ENCODE measurements around the gene GIPC3. TPM values are rescaled to one million over a fixed set of nuclear protein-coding genes. Genes with fewer than 3 reads are reported as not detected.
A peak's percentile ranks its signal among the peaks of the same experiment; 100 is the strongest.

GIPC3 gene
- 1 to 10 TPM in 1 of 2 donors, under 1 TPM in 1; 0.36 to 1.9 TPM for total RNA-seq

DNA sequence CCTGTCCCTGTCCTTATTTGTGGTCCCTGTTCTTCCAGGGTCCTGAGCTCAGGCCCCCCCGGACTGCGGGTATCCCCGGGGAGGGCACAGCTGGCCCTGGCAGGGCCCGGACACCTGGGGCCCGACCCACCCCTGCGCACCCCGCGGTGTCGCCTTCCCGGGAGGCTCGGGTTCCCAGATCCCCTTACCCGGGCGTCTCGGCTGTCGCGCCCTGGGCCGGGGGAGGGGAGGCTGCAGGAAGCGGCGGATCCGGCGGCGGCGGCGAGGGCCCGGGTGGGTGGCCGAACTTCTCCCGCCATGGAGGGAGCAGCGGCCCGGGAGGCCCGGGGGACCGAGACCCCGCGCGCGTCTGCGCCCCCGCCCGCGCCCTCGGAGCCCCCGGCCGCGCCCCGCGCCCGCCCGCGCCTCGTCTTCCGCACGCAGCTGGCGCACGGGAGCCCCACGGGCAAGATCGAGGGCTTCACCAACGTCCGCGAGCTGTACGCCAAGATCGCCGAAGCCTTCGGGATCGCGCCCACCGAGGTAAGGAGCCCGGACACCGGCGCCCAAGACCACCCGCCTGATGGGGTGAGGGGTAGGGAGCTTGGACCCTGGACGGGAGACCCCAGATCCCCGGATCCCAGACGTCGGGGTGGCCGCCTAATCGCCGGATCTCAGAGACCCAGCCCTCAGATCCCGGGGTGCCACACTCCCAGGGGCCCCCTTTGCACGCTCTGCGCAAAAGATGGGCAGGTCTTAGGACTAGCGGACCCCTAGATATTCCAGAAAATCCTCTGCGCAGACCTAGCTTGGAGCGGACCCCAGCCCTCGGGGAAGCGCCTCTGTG is at the start of gene GIPC3:
Gene GIPC3, plus strand, starts transcription at position 178 of the 826 bp plus-strand sequence. Its CDS starts 120 bp downstream, at position 298.
- Histone ChIP-seq H3K27me3 (replicated peaks; ENCODE audit: insufficient read depth) (no peaks in the 10 kb centered on the region), H3K4me1 (replicated peaks) (no peaks in the 10 kb centered on the region), H3K4me3 (peak within 1 kb of the TSS; percentile 12 to 21), H3K27ac (no peak within 1 kb of the TSS), H3K36me3 (no peaks in the 10 kb centered on the region), H3K9me3 (no peaks in the 10 kb centered on the region)
- WGBS = 3% methylated on average over 42 of the region's 84 CpGs
- intact Hi-C loops (cut with DNase I) = no loop called here
- TF ChIP-seq, protein P1, sequence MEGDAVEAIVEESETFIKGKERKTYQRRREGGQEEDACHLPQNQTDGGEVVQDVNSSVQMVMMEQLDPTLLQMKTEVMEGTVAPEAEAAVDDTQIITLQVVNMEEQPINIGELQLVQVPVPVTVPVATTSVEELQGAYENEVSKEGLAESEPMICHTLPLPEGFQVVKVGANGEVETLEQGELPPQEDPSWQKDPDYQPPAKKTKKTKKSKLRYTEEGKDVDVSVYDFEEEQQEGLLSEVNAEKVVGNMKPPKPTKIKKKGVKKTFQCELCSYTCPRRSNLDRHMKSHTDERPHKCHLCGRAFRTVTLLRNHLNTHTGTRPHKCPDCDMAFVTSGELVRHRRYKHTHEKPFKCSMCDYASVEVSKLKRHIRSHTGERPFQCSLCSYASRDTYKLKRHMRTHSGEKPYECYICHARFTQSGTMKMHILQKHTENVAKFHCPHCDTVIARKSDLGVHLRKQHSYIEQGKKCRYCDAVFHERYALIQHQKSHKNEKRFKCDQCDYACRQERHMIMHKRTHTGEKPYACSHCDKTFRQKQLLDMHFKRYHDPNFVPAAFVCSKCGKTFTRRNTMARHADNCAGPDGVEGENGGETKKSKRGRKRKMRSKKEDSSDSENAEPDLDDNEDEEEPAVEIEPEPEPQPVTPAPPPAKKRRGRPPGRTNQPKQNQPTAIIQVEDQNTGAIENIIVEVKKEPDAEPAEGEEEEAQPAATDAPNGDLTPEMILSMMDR (IDR thresholded peaks at IDR 0.05) = no peak
- TF ChIP-seq POLR2AphosphoS5 (IDR thresholded peaks at IDR 0.05) (no peak), POLR2A (IDR thresholded peaks at IDR 0.05) (no peak)
- DNase-seq (ENCODE audit: low spot score) = no peak

- peaks cover 8 to 11% of the 10 kb centered on the region in 2 donors for H3K36me3 ChIP-seq
- no peak overlapping the region for H3K4me3 ChIP-seq
- no peaks in the 10 kb centered on the region for H3K27me3 ChIP-seq (replicated peaks; ENCODE audit: insufficient read depth)
- no peak for TF ChIP-seq POLR2A (IDR thresholded peaks at IDR 0.05)
- TF ChIP-seq POLR2AphosphoS5 (IDR thresholded peaks at IDR 0.05) = no peak
- TF ChIP-seq, protein P1 (IDR thresholded peaks at IDR 0.05) = no peak
- intact Hi-C loops (cut with DNase I) = no loop called here
- no peaks in the 10 kb centered on the region for H3K4me1 ChIP-seq (replicated peaks)
- no peaks in the 10 kb centered on the region for H3K9me3 ChIP-seq
- WGBS = 94% methylated on average over 14 of the region's 14 CpGs
- H3K27ac ChIP-seq = no peak overlapping the region
- DNase-seq (ENCODE audit: low spot score) = no peak
Observed at GRCh38 chr19:3535563-3535965, 49.7 kb upstream of the GIPC3 start.

DNA sequence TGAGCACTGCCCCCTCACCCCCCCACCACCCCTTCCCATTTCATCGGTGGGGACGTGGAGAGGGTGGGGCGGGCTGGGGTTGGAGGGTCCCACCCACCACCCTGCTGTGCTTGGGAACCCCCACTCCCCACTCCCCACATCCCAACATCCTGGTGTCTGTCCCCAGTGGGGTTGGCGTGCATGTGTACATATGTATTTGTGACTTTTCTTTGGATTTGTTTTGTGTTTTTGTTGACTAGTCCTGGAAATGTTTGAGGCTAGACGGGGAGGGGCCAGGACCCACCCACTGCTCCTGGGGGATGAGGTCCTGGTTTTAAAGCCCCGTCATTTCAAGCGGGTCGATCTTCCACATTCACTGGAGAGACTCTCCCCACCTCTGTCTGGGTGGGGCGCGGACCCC is 49.3 kb upstream of the GIPC3 start:
- Histone ChIP-seq H3K27ac (no peak overlapping the region), H3K27me3 (replicated peaks; ENCODE audit: insufficient read depth) (no peaks in the 10 kb centered on the region), H3K9me3 (no peaks in the 10 kb centered on the region), H3K4me1 (replicated peaks) (no peaks in the 10 kb centered on the region), H3K4me3 (no peak overlapping the region), H3K36me3 (peaks cover 8 to 10% of the 10 kb centered on the region in 2 donors)
- no peak for TF ChIP-seq POLR2A (IDR thresholded peaks at IDR 0.05)
- TF ChIP-seq POLR2AphosphoS5 (IDR thresholded peaks at IDR 0.05) = no peak
- TF ChIP-seq, protein P1 (IDR thresholded peaks at IDR 0.05) = no peak
- 63% methylated on average over 10 of the region's 10 CpGs for WGBS
- no peak for DNase-seq (ENCODE audit: low spot score)
- intact Hi-C loops (cut with DNase I) = no loop called here

DNA sequence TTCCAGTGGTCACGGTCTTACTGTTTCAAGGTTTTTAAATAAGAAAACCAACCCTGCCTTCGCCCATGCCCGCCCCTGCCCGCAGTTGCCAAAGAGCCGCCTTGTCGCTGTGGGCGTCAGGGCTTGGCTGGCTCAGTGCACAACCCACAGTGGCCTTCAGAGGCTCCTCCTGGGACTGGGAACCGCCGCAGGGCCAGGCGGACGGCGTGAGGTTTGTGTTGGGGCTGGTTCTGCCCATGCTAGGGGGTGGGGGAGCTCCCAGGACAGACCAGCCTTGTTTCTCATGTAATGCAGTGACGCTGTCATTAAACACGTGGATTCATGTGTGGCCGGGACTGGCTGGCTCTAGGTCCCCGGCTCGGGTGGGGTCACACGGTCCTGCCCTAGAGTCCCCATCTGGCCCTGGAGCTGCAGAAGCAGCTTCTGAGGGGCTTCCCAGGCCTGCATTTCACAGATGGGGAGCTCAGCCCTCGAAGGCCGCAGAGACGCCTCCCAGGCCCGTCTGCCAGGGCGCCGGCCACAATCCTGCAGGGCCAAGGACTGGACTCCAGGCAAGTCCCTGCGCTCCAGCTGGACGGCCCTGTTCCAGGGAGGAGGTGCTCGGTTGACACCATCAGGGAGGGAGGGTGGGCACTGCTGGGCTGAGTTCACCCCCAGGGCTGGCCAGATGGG is 48.7 kb upstream of the GIPC3 start:
- DNase-seq (ENCODE audit: low spot score) = no peak
- Histone ChIP-seq H3K27me3 (replicated peaks; ENCODE audit: insufficient read depth) (no peaks in the 10 kb centered on the region), H3K27ac (peak overlapping the region in 1 of 2 donors; percentile 10), H3K9me3 (no peaks in the 10 kb centered on the region), H3K36me3 (peaks cover 4 to 8% of the 10 kb centered on the region in 2 donors), H3K4me3 (no peak overlapping the region), H3K4me1 (replicated peaks) (no peaks in the 10 kb centered on the region)
- TF ChIP-seq POLR2AphosphoS5 (IDR thresholded peaks at IDR 0.05) (no peak), POLR2A (IDR thresholded peaks at IDR 0.05) (no peak)
- TF ChIP-seq, protein P1 (IDR thresholded peaks at IDR 0.05) = no peak
- 59% methylated on average over 27 of the region's 27 CpGs for WGBS
- intact Hi-C loops (cut with DNase I) = no loop called here

Data from prostate gland (tissue), 2 donors.